Stimulated activated CD4-positive, alpha-beta T cell treated with anti-CD3 and anti-CD28 coated beads, TNF-alpha, amount 100 ng/mL, for 4 hours (primary cell): ENCODE data around the gene PRODH2.

Experiments used
- DNase-seq, 3 experiments: peaks; one replicate each; pipeline ENCODE4 v3.0.0-alpha.2; 2020; ENCODE audit warnings: low read depth in 3 of 3

Gene PRODH2

GRCh38 chr19:35757749-35758608 lies 54.7 kb downstream of the PRODH2 start, which contains the start of gene PROSER3:
PROSER3 (plus strand) TSS chr19:35758176; CDS start chr19:35758216, 40 bp downstream.
- peak; percentile 91 to 96 (median 95) for DNase-seq

DNA sequence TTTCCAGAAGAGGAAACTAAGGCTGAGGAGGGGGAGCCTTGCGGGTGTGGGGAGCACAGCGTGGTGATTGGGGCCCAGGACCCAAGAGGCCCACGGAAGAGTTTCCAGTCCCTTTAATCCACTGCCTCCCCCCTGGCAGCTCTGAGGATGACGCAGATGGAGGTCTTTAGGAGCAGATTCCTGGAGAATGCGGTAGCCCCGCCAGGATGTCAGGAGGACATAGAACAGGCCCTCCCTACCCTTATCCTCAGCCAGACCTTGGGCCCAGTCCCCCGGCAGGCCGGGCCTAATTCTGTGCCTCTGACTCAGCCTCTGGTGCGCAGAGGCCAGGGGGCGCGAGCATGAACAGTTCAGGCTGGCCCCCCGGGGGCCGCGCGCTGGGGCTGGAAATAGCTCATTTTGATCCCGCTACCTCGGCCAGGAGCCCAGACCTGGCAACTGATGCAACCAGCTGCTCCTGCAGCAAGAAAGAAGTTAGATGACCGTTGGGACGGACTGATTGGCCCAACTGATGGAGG lies 55.4 kb downstream of the PRODH2 start:
- DNase-seq: no peak

GRCh38 chr19:35756377-35757230 lies 56.0 kb downstream of the PRODH2 start, which contains the start of gene HSPB6:
HSPB6 (minus strand) TSS chr19:35757029; CDS start chr19:35757008, 21 bp downstream.
- no peak for DNase-seq

- peak in 2 of 3 experiments; percentile 45 to 56 for DNase-seq
Measured at GRCh38 chr19:35755550-35756376, 56.9 kb downstream of the PRODH2 start.

- DNase-seq: no peak
Measured at GRCh38 chr19:35755131-35755549, 57.5 kb downstream of the PRODH2 start.

GRCh38 chr19:35754370-35755130 lies 58.1 kb downstream of the PRODH2 start:
- DNase-seq: no peak

DNA sequence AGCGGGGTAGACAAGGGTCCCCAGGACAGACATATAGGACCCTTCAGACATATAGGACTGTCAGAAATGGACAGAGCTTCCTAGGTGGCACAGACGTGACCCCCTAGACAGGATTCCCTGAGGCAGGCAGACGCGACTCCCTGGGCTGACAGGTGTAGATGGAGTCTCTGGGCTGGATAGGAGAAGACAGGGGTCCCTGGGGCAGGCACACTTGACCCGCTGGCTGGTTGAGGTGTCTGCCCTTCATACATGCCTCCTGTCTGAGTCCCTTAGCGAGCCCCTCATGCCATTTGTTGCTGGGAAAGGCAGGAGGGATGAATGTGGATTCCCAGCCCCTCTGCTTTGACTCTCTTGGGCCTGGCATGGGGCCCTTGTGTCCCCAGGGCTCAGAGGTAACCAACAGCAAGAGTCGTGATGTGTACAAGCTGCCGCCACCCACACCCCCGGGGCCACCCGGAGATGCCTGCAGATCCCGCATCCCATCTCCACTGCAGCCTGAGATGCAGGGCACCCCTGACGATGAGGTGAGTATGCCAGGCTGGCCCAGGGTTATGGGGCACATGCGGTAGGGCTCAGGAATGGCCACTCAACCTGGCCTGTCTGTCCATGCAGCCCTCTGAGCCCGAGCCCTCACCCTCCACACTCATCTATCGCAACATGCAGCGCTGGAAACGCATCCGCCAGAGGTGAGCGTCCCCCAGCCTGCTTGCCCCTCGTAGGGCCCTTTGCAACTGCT lies 58.8 kb downstream of the PRODH2 start:
- DNase-seq: no peak

- no peak for DNase-seq
Measured at GRCh38 chr19:35752746-35753350, 59.8 kb downstream of the PRODH2 start.

- no peak for DNase-seq
Measured at GRCh38 chr19:35751839-35752745, 60.6 kb downstream of the PRODH2 start.

- no peak for DNase-seq
Measured at GRCh38 chr19:35750167-35750566, 62.5 kb downstream of the PRODH2 start.
